Thoracic aorta (tissue), 2 donors: ENCODE measurements around the gene EDEM3. TPM values are rescaled to one million over a fixed set of nuclear protein-coding genes. Genes with fewer than 3 reads are reported as not detected.
A peak's percentile ranks its signal among the peaks of the same experiment; 100 is the strongest.

Source experiments
- ATAC-seq: fragments of 150-250 bp; one replicate; pipeline ENCODE4 v1.8.0; 2017; ENCODE audit warnings: low read depth; ENCODE audit not compliant: insufficient number of reproducible peaks, low FRiP score
- DNase-seq: peaks from one replicate; pipeline ENCODE4 v3.0.0-alpha.2; 2020; ENCODE audit warnings: low spot score
- H3K27ac ChIP-seq, 2 donors: fragments of 200-600 bp; sonication (generic); 1 replicate in 1 of 2; 2 replicates in 1 of 2; pipeline ENCODE4 v1.5.1; 2016; ENCODE audit warnings: mild to moderate bottlenecking in 2 of 2, moderate library complexity in 2 of 2
- H3K27me3 ChIP-seq: fragments of 200-600 bp; sonication (generic); replicated peaks from 2 replicates; pipeline ENCODE4 v1.6.0; 2016; ENCODE audit warnings: mild to moderate bottlenecking; ENCODE audit not compliant: insufficient read depth
- H3K36me3 ChIP-seq: fragments of 200-600 bp; sonication (generic); one replicate; pipeline ENCODE4 v1.5.1; 2016
- H3K4me1 ChIP-seq, 2 donors: fragments of 200-600 bp; sonication (generic); 1 replicate in 1 of 2; 2 replicates in 1 of 2; pipeline versions ENCODE4 v1.5.1 to v1.6.0; 2016; ENCODE audit warnings: low read depth in 2 of 2, mild to moderate bottlenecking in 1 of 2; ENCODE audit not compliant: control insufficient read depth in 1 of 2
- H3K4me3 ChIP-seq: fragments of 200-600 bp; sonication (generic); 2 replicates; pipeline ENCODE4 v1.5.1; 2016; ENCODE audit warnings: mild to moderate bottlenecking
- H3K9me3 ChIP-seq: fragments of 200-600 bp; sonication (generic); 2 replicates; pipeline ENCODE4 v1.5.1; 2016
- CTCF ChIP-seq: fragments of 200-600 bp; sonication (generic); IDR thresholded peaks from one replicate; pipeline ENCODE4 v1.5.1; 2019; ENCODE audit warnings: antibody characterized with exemption
- total RNA-seq, 2 donors: library from RNA; depleted of rRNA; stranded (reverse); fragments of >200 nt; gene quantifications; one replicate each; pipeline versions ENCODE4 v1.1.0 to v1.2.3, GENCODE V29; 2016

EDEM3 gene
- total RNA-seq, 2 donors from 2014 or later: 44.0 to 71.5 TPM

- no peak for TF ChIP-seq CTCF
- Histone ChIP-seq H3K27ac (peak overlapping the region; percentile 92 to 94), H3K27me3 (no peaks in the 10 kb centered on the region), H3K4me1 (peaks cover 13 to 18% of the 10 kb centered on the region in 2 donors), H3K4me3 (peak overlapping the region; percentile 90), H3K9me3 (no peaks in the 10 kb centered on the region), H3K36me3 (no peaks in the 10 kb centered on the region)
- ATAC-seq: no peak
- DNase-seq: no peak
Measured at GRCh38 chr1:184753608-184754475, 816 bp downstream of the EDEM3 start.

GRCh38 chr1:184753117-184753516, 1.5 kb downstream of the EDEM3 start:
- ATAC-seq: no peak
- Histone ChIP-seq H3K27ac (peak overlapping the region in 1 of 2 donors; percentile 94), H3K4me3 (peak overlapping the region; percentile 90), H3K27me3 (no peaks in the 10 kb centered on the region), H3K9me3 (no peaks in the 10 kb centered on the region), H3K4me1 (peaks cover 13 to 18% of the 10 kb centered on the region in 2 donors), H3K36me3 (no peaks in the 10 kb centered on the region)
- DNase-seq: no peak
- TF ChIP-seq CTCF: no peak

GRCh38 chr1:184752656-184753055, 2.0 kb downstream of the EDEM3 start:
- Histone ChIP-seq H3K27me3 (no peaks in the 10 kb centered on the region), H3K36me3 (no peaks in the 10 kb centered on the region), H3K9me3 (no peaks in the 10 kb centered on the region), H3K27ac (no peak overlapping the region), H3K4me1 (peaks cover 13 to 18% of the 10 kb centered on the region in 2 donors), H3K4me3 (no peak overlapping the region)
- DNase-seq (no peak), ATAC-seq (no peak)
- no peak for TF ChIP-seq CTCF

GRCh38 chr1:184748740-184749139, 5.9 kb downstream of the EDEM3 start:
- no peak for TF ChIP-seq CTCF
- Histone ChIP-seq H3K4me3 (peak overlapping the region; percentile 39), H3K36me3 (no peaks in the 10 kb centered on the region), H3K4me1 (peaks cover 20 to 31% of the 10 kb centered on the region in 2 donors), H3K27me3 (no peaks in the 10 kb centered on the region), H3K9me3 (no peaks in the 10 kb centered on the region), H3K27ac (peak overlapping the region in 1 of 2 donors; percentile 11)
- ATAC-seq (no peak), DNase-seq (no peak)

- Histone ChIP-seq H3K4me3 (no peak overlapping the region), H3K9me3 (no peaks in the 10 kb centered on the region), H3K4me1 (peaks cover 12 to 17% of the 10 kb centered on the region in 2 donors), H3K27ac (no peak overlapping the region), H3K27me3 (no peaks in the 10 kb centered on the region), H3K36me3 (no peaks in the 10 kb centered on the region)
- DNase-seq (no peak), ATAC-seq (no peak)
- no peak for TF ChIP-seq CTCF
Measured at GRCh38 chr1:184747089-184747955, 7.3 kb downstream of the EDEM3 start.
